Activated CD4-positive, CD25-positive, alpha-beta regulatory T cell treated with anti-CD3 and anti-CD28 coated beads, Interleukin-2, amount 50 U/mL, for 16 hours (primary cell): ENCODE results near the gene KRT72.
"Not testable (repeated sequence)": the region's sequence is repeated elsewhere in the genome, so short reads cannot be mapped to it uniquely, and the experiment has no call there.

Source experiments
- DNase-seq: peaks from one replicate; pipeline ENCODE4 v3.0.0-alpha.2; 2020; ENCODE audit warnings: low read depth, low spot score

Gene KRT72

GRCh38 chr12:52606581-52607218, 5.4 kb upstream of the KRT72 start:
- DNase-seq, result no peak

DNA sequence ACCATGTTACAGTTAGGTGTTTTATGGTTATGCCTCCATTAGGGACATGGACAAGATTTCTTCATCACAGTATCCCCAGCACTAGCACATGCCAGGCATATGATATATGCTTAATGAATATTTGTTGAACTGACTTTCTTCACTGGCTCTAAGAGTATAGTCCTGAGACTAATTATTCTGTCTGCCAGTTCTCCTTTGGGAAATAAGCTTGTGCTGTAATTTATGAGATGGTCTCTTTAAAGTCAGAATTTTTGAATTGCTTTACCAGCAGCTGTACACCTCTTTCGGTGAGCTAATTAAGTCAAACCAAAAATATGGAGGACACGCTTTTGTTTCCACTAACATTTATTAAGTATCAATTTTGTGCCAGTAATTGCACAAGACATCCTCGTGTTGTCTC, 4.8 kb upstream of the KRT72 start:
- DNase-seq, result no peak

- DNase-seq, result no peak
These were observed 4.3 kb upstream of the KRT72 start for GRCh38 chr12:52605542-52605941.

DNA sequence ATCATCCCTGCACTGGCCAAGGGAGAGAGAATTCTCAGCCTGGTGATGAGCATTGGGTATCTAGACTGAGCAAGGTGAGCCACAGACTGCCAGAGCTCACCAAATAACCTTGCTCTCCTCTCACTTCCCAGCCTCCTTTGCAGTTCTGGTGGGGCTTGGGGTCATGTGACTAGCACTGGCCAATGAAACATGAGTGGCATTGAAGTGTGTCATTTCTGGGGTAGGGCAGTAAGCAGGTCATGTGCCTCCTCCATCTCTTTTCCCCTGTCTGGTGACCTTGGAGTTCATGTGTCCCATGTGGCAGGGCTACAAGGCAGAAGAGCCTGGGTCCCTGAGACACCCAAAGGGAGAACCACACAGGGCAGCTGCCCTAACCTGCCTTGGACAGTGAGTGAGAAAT, 3.6 kb upstream of the KRT72 start:
- DNase-seq, result no peak

DNA sequence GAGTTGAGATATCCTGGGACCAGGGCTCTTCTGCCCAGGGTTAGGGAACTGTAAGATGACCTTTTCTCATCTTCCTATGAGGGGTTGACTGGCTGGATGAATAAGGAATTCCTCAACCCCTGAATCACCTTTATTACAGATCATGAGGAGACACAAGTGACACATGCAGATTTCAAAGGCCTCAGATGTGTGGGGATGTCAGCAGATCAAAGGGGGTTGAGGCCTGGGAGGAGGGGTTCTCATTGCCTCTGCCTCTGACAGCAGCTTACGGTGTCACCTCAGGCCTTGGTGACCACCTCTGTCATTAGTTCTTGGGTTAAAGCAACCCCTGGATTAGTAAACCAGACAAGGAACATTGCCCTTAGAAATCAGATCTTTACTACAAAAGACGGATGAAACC, 2.1 kb upstream of the KRT72 start:
- DNase-seq, result no peak

DNA sequence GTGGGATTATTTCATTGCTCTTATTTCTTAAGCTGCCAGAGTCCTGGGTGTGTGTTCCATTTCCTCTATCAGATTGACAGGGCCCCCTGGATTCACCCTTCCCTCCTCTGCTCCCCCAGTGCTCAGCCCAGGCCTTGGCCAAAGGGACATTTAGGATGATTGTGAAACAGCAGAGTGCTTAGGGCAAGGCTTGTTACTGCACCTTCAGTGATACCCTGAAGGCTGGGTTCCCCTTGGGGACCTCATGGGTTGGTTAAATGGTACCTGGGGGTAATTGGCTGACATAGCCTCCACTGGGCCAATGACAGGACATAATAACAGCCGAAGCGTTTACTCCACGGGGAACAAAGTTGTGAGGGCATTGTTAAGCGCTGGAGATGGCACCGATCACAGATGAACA, 1.3 kb upstream of the KRT72 start:
- DNase-seq, result no peak

- DNase-seq, result no peak
These were observed 408 bp upstream of the KRT72 start for GRCh38 chr12:52601671-52602070.

GRCh38 chr12:52600475-52600874, 788 bp downstream of the KRT72 start:
- no peak for DNase-seq

- DNase-seq, result no peak
These were observed 1.2 kb downstream of the KRT72 start for GRCh38 chr12:52600071-52600470.

DNA sequence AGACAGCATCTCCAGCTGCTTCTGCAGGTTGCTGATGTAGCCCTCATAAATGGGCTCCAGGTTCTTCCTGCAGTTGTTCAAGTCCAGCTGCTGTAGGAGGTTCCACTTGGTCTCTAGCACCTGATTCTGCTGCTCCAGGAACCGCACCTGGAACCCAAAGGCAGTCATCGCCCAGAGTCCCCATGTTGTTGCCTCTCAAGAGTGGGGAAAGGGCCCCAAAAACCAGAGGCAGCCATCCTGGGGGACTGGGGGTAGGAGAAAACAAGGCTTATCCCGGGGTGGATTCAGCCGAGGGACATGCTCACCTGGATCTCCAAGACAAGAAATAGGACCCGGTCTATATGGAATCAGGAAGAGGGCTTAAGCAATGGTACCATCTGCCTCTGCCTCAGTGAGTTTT, 2.3 kb downstream of the KRT72 start:
- no peak for DNase-seq

- not testable (repeated sequence) for DNase-seq
These were observed 7.0 kb downstream of the KRT72 start for GRCh38 chr12:52594237-52594636.

DNA sequence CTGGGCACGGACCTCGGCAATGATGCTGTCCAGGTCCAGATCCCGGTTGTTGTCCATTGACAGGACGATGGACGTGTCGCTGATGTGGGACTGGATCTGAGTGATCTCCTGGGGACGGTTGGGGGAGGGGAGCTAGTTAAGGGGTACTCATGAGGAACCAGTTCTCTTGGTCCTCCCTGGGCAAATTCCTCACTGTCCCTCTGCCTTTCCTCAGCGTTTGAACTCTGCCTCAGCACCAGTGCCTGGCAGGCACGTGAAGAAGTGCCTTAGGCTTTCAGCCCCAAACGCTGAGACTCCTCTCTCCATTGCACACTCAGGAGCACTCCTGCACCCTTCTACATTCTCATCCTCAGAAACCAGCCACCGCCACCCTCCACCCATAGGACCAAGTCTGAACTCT, 9.7 kb downstream of the KRT72 start:
- DNase-seq, result no peak

- no peak for DNase-seq
These were observed 11.2 kb downstream of the KRT72 start for GRCh38 chr12:52590021-52590420.

DNA sequence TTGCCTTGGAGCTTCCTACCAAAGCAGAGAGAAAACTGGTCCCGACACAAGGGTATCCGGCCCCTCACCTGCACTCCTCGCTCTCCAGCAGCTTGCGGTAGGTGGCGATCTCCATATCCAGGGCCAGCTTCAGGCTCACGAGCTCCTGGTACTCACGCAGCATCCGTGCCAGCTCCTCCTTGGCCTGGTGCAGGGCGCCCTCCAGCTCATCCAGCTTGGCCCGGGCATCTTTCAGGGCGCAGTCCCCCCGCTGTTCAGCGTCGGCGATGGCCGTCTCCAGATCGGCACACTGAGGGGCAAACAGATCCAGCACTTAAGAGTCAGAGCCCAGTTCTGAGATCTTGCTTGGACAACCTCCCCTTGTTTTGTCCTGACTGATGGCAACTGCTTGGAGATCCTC, 13.7 kb downstream of the KRT72 start:
- DNase-seq, result no peak

DNA sequence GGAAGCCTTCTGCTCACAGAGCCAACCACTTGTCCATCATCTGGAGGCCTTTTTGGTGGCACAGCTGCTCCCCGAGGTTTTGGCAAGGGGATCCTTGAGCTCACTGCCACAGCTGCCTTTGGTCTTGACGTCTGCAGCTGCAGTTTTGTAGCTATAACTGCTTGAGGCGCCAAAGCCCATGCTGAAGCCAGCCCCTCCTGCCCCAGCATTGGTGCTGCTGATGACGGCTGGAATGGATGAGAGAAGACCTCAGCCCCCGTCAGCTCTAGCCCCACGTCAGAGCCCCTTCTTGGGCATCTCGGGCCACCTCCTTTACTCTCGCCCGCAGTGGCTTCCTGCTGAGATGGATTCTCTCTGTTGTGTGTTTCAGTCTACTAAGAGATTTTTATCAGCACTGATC, 15.3 kb downstream of the KRT72 start:
- no peak for DNase-seq

GRCh38 chr12:52585066-52585465, 16.2 kb downstream of the KRT72 start:
- no peak for DNase-seq

- DNase-seq, result no peak
These were observed 17.0 kb downstream of the KRT72 start for GRCh38 chr12:52584156-52584682.

DNA sequence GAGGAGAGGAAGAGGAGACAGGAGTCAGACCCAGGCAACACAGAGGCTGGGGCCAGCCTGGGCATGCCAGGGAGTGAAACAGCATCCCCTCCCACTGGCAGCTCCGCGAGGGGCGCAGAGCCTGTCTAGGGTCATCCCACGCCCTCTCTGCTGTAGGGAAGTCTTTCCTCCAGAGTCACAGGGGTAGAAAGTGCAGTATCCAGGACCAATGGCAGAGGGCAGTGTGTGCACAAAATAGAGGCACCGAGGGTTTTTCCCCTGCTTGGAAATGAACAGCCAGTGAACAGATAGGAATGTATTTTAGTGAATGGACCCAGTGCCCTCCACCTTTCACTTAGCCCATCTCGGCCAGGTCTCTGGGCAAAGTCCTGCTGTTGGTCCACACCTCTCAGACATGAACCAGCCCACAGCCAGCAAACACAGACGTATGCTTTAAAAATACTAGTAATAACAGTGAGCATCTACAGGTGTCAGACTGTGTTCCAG, 18.2 kb downstream of the KRT72 start:
- peak; percentile 16 for DNase-seq

GRCh38 chr12:52582486-52582885, 18.8 kb downstream of the KRT72 start:
- DNase-seq, result no peak

GRCh38 chr12:52581481-52581880, 19.8 kb downstream of the KRT72 start:
- DNase-seq, result no peak

DNA sequence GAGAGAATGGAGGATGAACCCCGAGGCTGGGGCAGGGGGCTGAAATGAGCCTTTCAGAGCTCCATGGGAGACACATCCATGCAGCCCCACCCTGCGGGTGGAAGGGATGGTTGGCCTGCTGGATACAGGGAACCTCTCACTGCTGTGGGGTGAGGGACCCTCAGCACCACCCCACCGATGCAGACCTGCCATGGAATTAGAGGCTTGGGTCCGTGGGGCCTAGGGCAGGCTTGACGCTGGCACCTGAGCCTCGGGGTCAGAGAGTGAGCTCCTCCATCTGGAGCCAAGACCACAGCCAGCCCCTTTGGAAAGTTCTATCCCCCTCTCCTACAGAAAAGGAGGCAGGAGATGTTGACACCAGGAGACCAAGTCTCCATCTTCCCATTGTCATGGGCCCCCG, 20.2 kb downstream of the KRT72 start:
- no peak for DNase-seq

DNA sequence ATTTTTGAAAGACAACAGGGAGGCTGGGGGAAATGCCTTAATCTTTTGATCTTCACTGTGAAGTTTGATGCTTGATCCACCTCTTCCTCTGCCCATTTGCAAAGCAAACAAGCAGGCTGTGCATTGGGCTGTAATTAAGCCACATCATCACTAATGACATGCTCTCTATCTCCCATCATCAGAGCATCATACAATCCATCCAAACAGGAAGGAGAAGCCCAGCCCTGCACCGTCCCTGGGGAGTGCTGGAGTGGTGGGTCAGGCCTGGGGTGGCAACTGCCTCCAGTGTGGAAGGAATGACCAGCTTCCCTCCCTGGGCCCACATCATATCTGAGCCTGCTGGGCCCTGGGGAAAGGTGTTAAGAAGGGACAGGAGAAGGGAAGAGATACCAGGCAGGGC, 20.8 kb downstream of the KRT72 start:
- DNase-seq, result no peak

DNA sequence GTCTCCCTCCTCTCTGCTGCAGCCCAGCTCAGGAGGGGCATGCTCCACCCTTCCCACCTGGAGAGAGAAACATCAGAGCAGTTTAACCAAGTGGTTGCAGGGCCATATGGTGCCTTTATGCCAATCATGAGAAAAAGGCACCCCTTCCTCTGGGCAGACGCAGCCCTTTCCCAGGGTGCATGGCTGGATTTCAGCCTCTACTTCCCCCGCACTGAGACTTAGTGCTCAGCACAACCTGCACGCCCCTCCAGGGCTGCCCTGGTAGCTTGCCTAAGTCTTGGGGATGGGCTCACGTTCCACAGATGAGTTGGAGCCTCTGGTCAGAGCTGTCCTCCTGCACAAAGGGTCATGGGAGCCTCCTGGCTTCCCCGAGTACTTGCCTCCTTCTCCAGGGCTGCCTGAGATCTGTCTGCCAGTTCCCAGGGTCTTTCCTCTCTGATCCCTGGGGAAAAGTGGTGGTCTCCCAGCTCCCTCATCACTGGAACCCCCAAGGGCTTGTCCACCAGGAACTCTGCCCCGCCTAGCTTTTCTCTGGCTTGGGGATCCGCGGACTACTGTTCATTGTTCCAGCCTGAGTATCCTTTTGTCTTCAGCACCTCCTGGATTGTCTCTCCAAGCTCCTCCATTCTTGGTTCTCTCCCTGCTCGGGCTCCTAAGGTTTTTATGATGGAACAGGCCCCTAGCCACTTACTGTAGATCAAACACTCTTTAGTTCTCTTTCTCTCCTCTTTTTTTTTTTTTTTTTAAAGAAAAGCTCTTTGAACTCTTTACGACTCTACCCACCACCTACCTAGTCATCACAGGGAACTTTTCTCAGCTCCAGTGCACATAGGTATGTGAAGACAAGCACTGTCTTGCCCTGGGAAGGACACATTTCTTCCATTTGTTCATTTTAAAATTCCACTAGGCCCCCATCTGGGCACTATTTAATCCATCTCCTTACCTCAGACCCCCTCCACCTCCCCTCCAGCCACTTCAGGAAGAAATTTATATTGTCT, 21.5 kb downstream of the KRT72 start:
- no peak for DNase-seq
